ENCODE measurements around the gene RBFA.
"Not testable (repeated sequence)": the region's sequence is repeated elsewhere in the genome, so short reads cannot be mapped to it uniquely, and the experiment has no call there.

RBFA gene
- total RNA-seq, result 1.7 to 12.8 (median 4.9) reads per million in 17 experiments

GRCh38 chr18:80034068-80034851 is at the start of gene RBFA:
Gene RBFA, plus strand, starts transcription at chr18:80034434. Its CDS starts 62 bp downstream, at chr18:80034496.
- peak; percentile 99 to 100 (median 100) for DNase-seq

DNA sequence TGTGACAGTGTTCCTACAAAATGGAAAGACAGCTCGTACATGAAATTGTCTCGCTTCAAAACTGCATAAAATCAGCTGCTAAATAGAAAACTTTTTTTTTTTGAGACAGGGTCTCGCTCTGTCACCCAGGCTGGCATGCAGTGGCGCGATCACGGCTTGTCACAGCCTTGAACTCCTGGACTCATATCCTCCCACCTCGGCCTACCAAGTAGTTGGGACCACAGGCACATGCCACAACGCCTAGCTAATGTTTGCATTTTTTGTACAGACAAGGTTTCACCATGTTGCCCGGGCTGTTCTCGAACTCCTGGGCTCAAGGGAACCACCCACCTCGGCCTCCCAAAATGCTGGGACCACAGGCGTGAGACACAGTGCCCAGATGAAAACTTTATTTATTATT is 49.1 kb upstream of the RBFA start:
- DNase-seq, result no peak

DNA sequence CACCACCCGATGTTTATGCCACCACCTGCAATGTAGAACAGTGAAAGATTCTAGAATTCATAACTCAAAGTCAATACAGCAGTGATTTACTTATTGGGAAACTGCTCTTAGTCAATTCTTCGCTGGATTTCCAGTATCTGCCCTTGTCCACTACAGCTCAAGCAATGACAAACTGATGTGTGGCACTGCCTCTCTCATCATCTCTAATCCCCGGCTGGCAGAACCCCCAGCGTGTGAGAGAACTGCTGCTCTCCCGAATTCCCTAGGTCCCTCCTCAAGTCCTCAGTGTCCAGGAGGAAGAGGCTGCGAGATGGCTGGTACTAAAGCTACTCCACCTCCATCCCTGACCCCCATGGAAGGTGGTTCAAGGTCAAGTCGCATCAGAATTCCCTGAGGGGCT is 47.5 kb upstream of the RBFA start:
- DNase-seq, result no peak

DNA sequence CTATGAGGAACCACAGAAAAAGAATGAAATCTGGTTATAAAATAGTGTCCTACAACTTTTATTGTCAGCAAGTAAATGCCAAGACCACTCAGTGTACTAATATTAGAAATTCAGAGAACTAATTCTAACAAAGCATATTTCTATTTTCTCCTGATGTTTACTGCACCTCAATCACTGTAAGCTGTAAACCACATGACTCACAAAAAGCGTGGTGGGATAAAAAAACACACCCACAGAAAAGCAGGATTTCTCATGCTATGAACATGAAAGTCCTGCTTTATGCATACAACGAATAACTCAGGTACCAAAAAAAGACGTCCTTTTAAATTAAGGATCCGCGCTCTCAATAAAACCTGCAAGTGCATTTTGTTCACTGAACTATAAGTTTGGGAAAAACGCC is 46.7 kb upstream of the RBFA start:
- peak; percentile 12 to 46 (median 28) for DNase-seq

GRCh38 chr18:79988071-79988450 is 46.2 kb upstream of the RBFA start:
- peak; percentile 71 to 90 (median 80) for DNase-seq

GRCh38 chr18:79988451-79989194 is 45.6 kb upstream of the RBFA start, which contains the start of gene TXNL4A:
Gene TXNL4A, minus strand, starts transcription at chr18:79988563. Its CDS starts 171 bp downstream, at chr18:79988392.
- DNase-seq, result peak; percentile 94 to 97 (median 96)

DNA sequence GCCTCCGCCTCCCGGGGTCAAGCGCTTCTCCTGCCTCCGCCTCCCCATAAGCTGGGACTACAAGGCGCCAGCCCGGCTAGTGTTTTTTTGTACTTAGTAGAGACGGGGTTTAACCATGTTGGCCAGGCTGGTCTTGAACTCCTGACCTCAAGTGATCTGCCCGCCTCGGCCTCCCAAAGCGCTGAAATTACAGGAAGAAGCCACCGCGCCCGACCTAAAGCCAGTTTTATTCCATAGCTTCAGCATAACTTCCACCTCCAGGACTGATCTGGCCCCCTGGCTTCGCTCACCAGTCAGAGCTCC is 45.1 kb upstream of the RBFA start:
- peak in 2 of 4 experiments; percentile 19 to 21 for DNase-seq

- no peak for DNase-seq
Measured at GRCh38 chr18:79991494-79991893, 42.7 kb upstream of the RBFA start.

- DNase-seq, result peak in 2 of 4 experiments; percentile 4 to 11
Measured at GRCh38 chr18:79999701-80000100, 34.5 kb upstream of the RBFA start.

DNA sequence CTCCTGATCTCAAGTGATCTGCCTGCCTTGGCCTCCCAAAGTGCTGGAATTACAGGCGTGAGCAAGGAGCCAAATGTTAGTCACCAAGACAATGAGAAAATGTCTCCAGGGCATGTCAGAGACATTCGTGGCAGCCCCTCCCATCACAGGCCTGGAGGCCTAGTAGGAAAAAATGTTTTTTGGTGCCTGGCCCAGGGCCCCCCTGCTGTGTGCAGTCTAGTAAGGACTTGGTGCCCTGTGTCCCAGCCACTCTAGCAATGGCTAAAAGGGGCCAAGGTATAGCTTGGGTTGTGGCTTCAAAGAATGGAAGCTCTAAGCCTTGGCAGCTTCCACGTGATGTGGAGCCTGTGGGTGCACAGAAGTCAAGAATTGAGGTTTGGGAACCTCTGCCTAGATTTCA is 33.4 kb upstream of the RBFA start:
- DNase-seq, result no peak

- no peak for DNase-seq
Measured at GRCh38 chr18:80002468-80002867, 31.8 kb upstream of the RBFA start.

GRCh38 chr18:80004600-80005342 is 29.5 kb upstream of the RBFA start:
- DNase-seq, result no peak

GRCh38 chr18:80006724-80007123 is 27.5 kb upstream of the RBFA start:
- no peak for DNase-seq

GRCh38 chr18:80009661-80010550 is 24.3 kb upstream of the RBFA start:
- DNase-seq, result no peak

DNA sequence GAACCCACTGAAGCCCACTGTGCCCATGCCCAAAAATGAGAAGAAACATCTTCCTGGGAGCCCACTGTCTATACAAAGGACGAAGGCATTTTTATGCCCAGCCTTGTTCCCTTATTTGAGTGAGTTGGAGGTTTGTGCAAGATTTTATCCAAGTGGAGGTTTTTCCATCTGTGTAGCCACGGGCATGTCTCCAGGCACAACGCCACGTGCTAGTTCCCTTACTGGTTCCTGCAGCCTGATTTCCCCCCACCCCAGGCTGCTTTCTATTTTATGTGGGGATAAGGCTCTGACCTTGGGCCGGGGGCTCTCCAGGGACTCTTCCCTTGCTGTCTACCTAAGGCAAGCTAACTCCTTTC is 23.7 kb upstream of the RBFA start:
- DNase-seq, result no peak

DNA sequence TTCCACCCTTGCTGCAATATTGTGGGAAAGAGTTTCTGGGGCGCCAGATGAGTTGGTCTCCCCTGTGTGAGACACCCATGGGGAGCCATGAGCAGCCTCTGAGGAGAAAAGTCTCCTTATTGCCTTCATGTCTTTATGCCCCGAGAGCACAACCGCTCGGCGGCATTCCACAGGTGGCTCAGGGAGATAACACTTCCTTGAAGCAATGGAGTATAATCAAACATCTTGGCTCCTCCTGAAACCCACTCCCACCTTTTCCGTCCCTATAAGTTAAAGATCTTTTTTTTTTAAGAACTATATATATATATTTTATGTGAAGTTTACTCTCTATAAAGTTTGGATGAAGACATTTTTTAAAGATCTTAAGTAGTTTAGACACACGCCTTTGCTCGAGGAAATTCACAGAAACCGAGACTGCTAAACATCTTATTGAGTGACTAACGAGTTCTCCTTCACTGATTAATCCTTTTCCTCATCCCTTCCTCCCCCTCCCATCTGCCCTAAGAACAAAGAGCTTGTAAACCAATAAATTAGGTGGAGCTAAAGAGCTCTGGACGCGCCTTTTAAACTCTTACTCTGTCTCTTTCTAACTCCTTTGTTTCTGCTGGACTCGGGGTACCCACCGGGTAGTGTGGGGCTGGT is 22.6 kb upstream of the RBFA start:
- not testable (repeated sequence) for DNase-seq

DNA sequence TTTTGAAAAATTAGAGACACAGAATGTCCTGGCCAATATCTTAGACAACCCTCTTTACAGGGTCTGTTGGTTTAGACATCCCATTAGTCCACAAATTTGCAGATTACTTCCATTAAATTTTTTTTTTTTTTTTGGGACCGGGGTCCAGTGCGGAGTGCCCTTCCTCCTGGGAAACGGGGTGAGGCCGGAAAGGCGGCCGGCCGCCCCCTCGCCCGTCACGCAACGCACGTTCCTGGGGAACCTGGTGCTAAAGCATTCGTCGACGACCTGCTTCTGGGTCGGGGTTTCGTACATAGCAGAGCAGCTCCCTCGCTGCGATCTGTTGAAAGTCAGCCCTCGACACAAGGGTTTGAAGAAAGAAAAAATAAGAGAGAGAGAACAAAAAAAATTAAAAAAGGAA is 21.5 kb upstream of the RBFA start:
- no peak for DNase-seq

DNA sequence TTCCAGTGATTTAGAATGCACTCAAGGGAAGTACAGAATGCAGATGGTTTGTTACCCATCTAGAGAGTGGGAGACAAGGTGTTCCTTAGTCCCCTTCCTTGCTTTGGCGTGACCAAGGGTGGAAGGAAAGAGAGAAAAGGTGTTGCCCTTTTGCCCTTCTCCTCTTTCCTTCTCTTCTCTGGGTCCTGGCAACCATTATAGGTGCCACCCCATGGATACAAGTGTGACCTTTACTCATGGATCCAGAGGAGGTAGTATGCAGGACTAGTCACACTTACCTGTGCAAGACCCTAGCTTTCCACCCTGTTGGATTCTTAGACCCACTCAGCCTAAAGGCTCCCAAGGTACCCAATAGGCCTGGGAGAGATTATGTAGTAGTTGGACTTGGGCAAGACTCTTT is 11.6 kb upstream of the RBFA start:
- peak; percentile 13 to 45 (median 32) for DNase-seq

- peak; percentile 14 to 46 (median 14) for DNase-seq
Measured at GRCh38 chr18:80023173-80023572, 11.1 kb upstream of the RBFA start.

- DNase-seq, result no peak
Measured at GRCh38 chr18:80026363-80026762, 7.9 kb upstream of the RBFA start.

- DNase-seq, result not testable (repeated sequence)
Measured at GRCh38 chr18:80027719-80028118, 6.5 kb upstream of the RBFA start.

GRCh38 chr18:80029690-80030089 is 4.5 kb upstream of the RBFA start:
- no peak for DNase-seq

Measured in suppressor macrophage (primary cell).